Tibial nerve (tissue), 4 donors: Measurements from ENCODE around the gene RASGRP3. TPM values are rescaled to one million over a fixed set of nuclear protein-coding genes. Genes with fewer than 3 reads are reported as not detected.

Experiments used
- DNase-seq, 2 donors: peaks; one replicate each; pipeline ENCODE4 v3.0.0-alpha.2; 2019; ENCODE audit warnings: low spot score in 2 of 2
- H3K27ac ChIP-seq, 4 donors: fragments of 200-600 bp; sonication (generic) in 3 of 4; one replicate each; pipeline ENCODE4 v1.5.1; 2017 to 2019; ENCODE audit warnings: mild to moderate bottlenecking in 1 of 4
- H3K27me3 ChIP-seq, 2 donors: fragments of 200-600 bp; sonication (generic) in 1 of 2; one replicate each; pipeline versions ENCODE4 v1.5.1 to v1.6.0; 2017 to 2019
- H3K36me3 ChIP-seq, 3 donors: fragments of 200-600 bp; sonication (generic); one replicate each; pipeline ENCODE4 v1.5.1; 2018 to 2019
- H3K4me1 ChIP-seq, 4 donors: fragments of 200-600 bp; sonication (generic) in 3 of 4; one replicate each; pipeline ENCODE4 v1.5.1; 2017 to 2019
- H3K4me3 ChIP-seq, 4 donors: fragments of 200-600 bp; sonication (generic) in 3 of 4; one replicate each; pipeline ENCODE4 v1.5.1; 2017 to 2019; ENCODE audit warnings: mild to moderate bottlenecking in 1 of 4, moderate library complexity in 1 of 4
- H3K9me3 ChIP-seq, 4 donors: fragments of 200-600 bp; sonication (generic) in 3 of 4; one replicate each; pipeline ENCODE4 v1.5.1; 2017 to 2019
- EP300 ChIP-seq, 2 donors: sonication (generic); formaldehyde crosslinking; IDR thresholded peaks; one replicate each; pipeline ENCODE4 v1.6.1; 2017; ENCODE audit warnings: antibody characterized with exemption in 2 of 2, mild to moderate bottlenecking in 1 of 2
- POLR2A ChIP-seq, 2 donors: fragments of 450-650 bp; IDR thresholded peaks; one replicate each; pipeline ENCODE4 v1.6.1; 2017; ENCODE audit warnings: antibody characterized with exemption in 2 of 2, mild to moderate bottlenecking in 2 of 2, moderate library complexity in 2 of 2
- WGBS, 2 donors: methylation state at CpG; one replicate each; pipeline ENCODE4 v1.1.5; 2018; 5-methylcytosine and 5-hydroxymethylcytosine counted together
- total RNA-seq, 4 donors: library from RNA; depleted of rRNA; stranded (reverse); fragments of >200 nt; gene quantifications; one replicate each; pipeline ENCODE4 v1.1.0, GENCODE V29; 2016
- TF ChIP-seq, protein P1 (sequence below), 5 experiments: fragments of 200-600 bp in 3 of 5; fragments of 450-650 bp in 2 of 5; sonication (generic) in 3 of 5; IDR thresholded peaks; one replicate each; pipeline ENCODE4 v1.5.1; 2016 to 2019; ENCODE audit warnings: antibody characterized with exemption in 5 of 5, mild to moderate bottlenecking in 3 of 5, moderate library complexity in 2 of 5

The RASGRP3 gene
- total RNA-seq, 4 donors from 2014 or later = 2.4 to 5.4 (median 3.9) TPM

DNA sequence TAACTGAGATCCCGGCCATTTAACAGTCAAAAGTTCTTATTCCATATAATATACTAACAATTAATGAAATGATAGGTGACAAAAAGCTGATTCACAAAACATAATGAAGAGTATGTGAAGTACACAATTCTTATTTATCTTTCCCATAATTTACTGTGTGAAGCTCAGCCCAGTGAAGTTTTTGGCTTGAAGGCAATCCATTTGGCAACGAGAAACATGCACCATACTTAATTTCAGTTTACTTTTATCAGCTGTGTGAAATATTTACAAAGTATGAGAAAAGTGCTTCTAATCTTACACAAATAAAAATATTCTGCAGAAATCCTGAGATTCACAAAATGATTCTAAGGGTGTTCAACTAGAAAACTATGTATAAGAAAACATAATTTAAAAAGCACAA is 110.3 kb downstream of the RASGRP3 start:
- H3K27ac ChIP-seq = no peak overlapping the region
- no peak for DNase-seq

DNA sequence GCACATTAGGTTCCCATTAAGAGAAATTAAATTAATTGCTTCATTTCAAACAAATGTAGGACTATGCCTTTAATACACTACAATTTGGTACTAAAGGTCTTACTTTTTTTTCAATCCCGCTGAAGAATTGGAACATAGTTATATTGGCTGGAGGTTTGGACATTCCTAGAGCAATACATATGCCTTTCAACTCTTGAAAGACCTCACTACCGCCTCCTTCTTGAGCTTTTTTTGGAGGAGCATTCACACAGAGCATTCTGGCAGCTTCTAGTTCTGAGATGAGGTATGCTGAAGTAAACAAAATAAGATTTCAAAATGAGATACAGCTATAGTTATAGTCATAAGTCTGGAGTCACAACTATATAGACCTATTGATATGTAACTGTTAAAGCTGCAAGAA is 111.8 kb downstream of the RASGRP3 start:
- no peak for DNase-seq
- Histone ChIP-seq H3K4me1 (peaks cover 0 to 61% (median 11%) of the 10 kb centered on the region in 4 donors), H3K36me3 (peaks cover 0 to 56% (median 9%) of the 10 kb centered on the region in 3 donors), H3K4me3 (no peak overlapping the region), H3K27me3 (no peaks in the 10 kb centered on the region), H3K27ac (peak overlapping the region in 1 of 4 donors; percentile 26), H3K9me3 (no peaks in the 10 kb centered on the region)
- no peak for TF ChIP-seq POLR2A (IDR thresholded peaks at IDR 0.05)
- TF ChIP-seq, protein P1, sequence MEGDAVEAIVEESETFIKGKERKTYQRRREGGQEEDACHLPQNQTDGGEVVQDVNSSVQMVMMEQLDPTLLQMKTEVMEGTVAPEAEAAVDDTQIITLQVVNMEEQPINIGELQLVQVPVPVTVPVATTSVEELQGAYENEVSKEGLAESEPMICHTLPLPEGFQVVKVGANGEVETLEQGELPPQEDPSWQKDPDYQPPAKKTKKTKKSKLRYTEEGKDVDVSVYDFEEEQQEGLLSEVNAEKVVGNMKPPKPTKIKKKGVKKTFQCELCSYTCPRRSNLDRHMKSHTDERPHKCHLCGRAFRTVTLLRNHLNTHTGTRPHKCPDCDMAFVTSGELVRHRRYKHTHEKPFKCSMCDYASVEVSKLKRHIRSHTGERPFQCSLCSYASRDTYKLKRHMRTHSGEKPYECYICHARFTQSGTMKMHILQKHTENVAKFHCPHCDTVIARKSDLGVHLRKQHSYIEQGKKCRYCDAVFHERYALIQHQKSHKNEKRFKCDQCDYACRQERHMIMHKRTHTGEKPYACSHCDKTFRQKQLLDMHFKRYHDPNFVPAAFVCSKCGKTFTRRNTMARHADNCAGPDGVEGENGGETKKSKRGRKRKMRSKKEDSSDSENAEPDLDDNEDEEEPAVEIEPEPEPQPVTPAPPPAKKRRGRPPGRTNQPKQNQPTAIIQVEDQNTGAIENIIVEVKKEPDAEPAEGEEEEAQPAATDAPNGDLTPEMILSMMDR (IDR thresholded peaks at IDR 0.05) = no peak
- no peak for TF ChIP-seq EP300 (IDR thresholded peaks at IDR 0.05)
- 22 to 27% methylated on average over 2 of the region's 2 CpGs for WGBS, 2 donors

More for the DNA sequence above, 110.3 kb downstream of the RASGRP3 start:
- TF ChIP-seq POLR2A (IDR thresholded peaks at IDR 0.05) (no peak), EP300 (IDR thresholded peaks at IDR 0.05) (no peak)
- TF ChIP-seq, protein P1 (IDR thresholded peaks at IDR 0.05) = no peak
- Histone ChIP-seq H3K36me3 (peaks cover 0 to 42% (median 9%) of the 10 kb centered on the region in 3 donors), H3K27me3 (no peaks in the 10 kb centered on the region), H3K4me1 (peaks cover 0 to 61% (median 13%) of the 10 kb centered on the region in 4 donors), H3K9me3 (no peaks in the 10 kb centered on the region), H3K4me3 (no peak overlapping the region)
- 83 to 90% methylated on average over 2 of the region's 2 CpGs for WGBS, 2 donors

DNA sequence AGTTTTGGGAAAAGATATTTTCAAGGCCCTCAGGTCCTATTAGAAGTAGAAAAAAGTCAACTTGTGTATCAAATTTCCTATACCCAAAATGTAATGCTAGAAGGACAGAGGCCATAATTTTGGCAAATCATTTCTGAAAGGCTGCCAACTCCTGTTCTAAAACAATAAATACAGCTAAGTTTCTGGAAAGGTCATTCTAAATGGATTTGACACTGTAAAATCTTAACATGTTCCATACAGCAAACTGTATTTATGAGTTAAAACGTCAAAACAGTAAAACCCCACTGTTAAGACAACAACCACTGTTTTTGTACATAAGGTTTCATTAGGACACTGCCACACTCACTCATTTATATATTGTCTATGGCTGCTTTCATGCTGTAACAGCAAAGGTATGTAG is 113.0 kb downstream of the RASGRP3 start:
- H3K9me3 ChIP-seq = no peaks in the 10 kb centered on the region
- H3K27me3 ChIP-seq = no peaks in the 10 kb centered on the region
- H3K36me3 ChIP-seq = peaks cover 0 to 55% (median 9%) of the 10 kb centered on the region in 3 donors
- peaks cover 0 to 62% (median 11%) of the 10 kb centered on the region in 4 donors for H3K4me1 ChIP-seq
- TF ChIP-seq, protein P1 (IDR thresholded peaks at IDR 0.05) = no peak
- TF ChIP-seq EP300 (IDR thresholded peaks at IDR 0.05) (no peak), POLR2A (IDR thresholded peaks at IDR 0.05) (no peak)
- no peak overlapping the region for H3K4me3 ChIP-seq
- WGBS, 2 donors = 5 to 18% methylated on average over 1 of the region's 1 CpG
- H3K27ac ChIP-seq = peak overlapping the region in 2 of 4 donors; percentile 26 to 70
- no peak for DNase-seq

DNA sequence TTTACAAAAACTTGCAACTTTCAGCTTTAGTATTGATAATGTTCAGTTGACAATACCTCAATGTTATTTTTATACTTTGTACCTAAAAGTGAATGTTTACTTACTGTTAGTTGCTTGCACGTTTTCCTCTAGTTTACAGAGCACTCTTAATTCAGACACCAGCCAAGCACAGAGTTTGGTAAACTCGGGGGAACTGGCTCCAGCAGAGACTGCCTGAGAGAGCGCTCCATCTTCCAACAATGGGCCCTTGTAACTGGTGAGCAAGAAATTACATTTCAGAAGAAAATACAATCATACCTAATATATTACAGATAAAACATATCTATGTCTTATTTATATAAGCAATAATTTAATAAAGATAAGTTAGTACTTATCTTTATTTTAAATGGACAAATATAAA is 118.9 kb downstream of the RASGRP3 start:
- Histone ChIP-seq H3K4me3 (no peak overlapping the region), H3K4me1 (peaks cover 2 to 68% (median 12%) of the 10 kb centered on the region in 4 donors), H3K36me3 (peaks cover 0 to 24% (median 0%) of the 10 kb centered on the region in 3 donors)

DNA sequence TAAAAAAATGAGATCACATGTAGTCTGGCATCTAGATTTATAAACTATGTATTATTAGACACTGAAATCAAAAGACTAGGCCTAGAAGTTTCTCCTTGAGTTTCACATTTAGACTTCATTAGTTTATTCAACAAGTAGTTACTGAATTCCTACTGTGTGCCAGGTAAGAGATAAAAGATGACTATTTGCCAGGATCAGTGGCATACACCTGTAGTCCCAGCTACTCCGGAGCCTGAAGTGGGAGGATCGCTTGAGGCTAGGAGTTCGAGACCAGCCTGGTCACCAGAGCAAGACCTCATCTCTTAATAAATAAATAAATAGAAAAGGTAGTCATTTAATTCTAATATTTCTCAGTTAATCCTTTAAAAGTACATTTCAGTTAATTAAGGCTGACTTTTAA is 120.6 kb downstream of the RASGRP3 start:
- Histone ChIP-seq H3K4me3 (no peak overlapping the region), H3K27me3 (no peaks in the 10 kb centered on the region), H3K4me1 (peaks cover 2 to 51% (median 10%) of the 10 kb centered on the region in 4 donors), H3K27ac (no peak overlapping the region), H3K9me3 (no peaks in the 10 kb centered on the region), H3K36me3 (peaks cover 0 to 22% (median 0%) of the 10 kb centered on the region in 3 donors)
- TF ChIP-seq EP300 (IDR thresholded peaks at IDR 0.05) (no peak), POLR2A (IDR thresholded peaks at IDR 0.05) (no peak)
- TF ChIP-seq, protein P1 (IDR thresholded peaks at IDR 0.05) = no peak
- 82 to 96% methylated on average over 3 of the region's 3 CpGs for WGBS, 2 donors
- no peak for DNase-seq

More for the DNA sequence above, 118.9 kb downstream of the RASGRP3 start:
- Histone ChIP-seq H3K27ac (no peak overlapping the region), H3K27me3 (no peaks in the 10 kb centered on the region), H3K9me3 (no peaks in the 10 kb centered on the region)
- TF ChIP-seq, protein P1 (IDR thresholded peaks at IDR 0.05) = no peak
- TF ChIP-seq EP300 (IDR thresholded peaks at IDR 0.05) (no peak), POLR2A (IDR thresholded peaks at IDR 0.05) (no peak)
- 41% methylated on average over 3 of the region's 3 CpGs for WGBS, 2 donors
- no peak for DNase-seq
